ENCODE data around the gene USP11. TPM values are rescaled to one million over a fixed set of nuclear protein-coding genes. Genes with fewer than 3 reads are reported as not detected.

The USP11 gene
- total and polyA plus RNA-seq, 7 donors, result 4.9 to 37.7 (median 21.8) TPM

- 90 to 91% methylated on average over 5 of the region's 5 CpGs for WGBS, 2 donors
- no peaks in the 10 kb centered on the region for H3K27me3 ChIP-seq
- peak; percentile 26 for DNase-seq
Observed at GRCh38 chrX:47230136-47230868, 2.5 kb upstream of the USP11 start.

GRCh38 chrX:47231167-47231566, 1.6 kb upstream of the USP11 start:
- no peaks in the 10 kb centered on the region for H3K9me3 ChIP-seq
- H3K4me1 ChIP-seq, result peaks cover 0 to 6% (median 2%) of the 10 kb centered on the region in 4 donors
- H3K36me3 ChIP-seq, result peaks cover 7 to 33% (median 9%) of the 10 kb centered on the region in 4 donors
- DNase-seq, result peak; percentile 28
- WGBS, 2 donors, result 79 to 88% methylated on average over 2 of the region's 2 CpGs
- intact Hi-C loops (cut with DNase I), result loop anchor here (5.0 to 10.0 kb wide), 2 partner anchors 86 to 421 kb away; partner anchors contain the start of genes ELK1, NDUFB11 and RBM10
- H3K27ac ChIP-seq, result no peak overlapping the region
- H3K4me3 ChIP-seq, result no peak overlapping the region
- no peaks in the 10 kb centered on the region for H3K27me3 ChIP-seq
- TF ChIP-seq POLR2AphosphoS5 (IDR thresholded peaks at IDR 0.05) (no peak), EP300 (IDR thresholded peaks at IDR 0.05) (no peak), POLR2A (IDR thresholded peaks at IDR 0.05) (no peak), CTCF (IDR thresholded peaks at IDR 0.05) (no peak)

More at GRCh38 chrX:47230136-47230868, 2.5 kb upstream of the USP11 start:
- Histone ChIP-seq H3K9me3 (no peaks in the 10 kb centered on the region), H3K36me3 (peaks cover 7 to 41% (median 14%) of the 10 kb centered on the region in 4 donors), H3K27ac (no peak overlapping the region), H3K4me1 (peaks cover 0 to 6% (median 2%) of the 10 kb centered on the region in 4 donors), H3K4me3 (no peak overlapping the region)
- intact Hi-C loops (cut with DNase I), result loop anchor here (5.0 to 10.0 kb wide), 2 partner anchors 86 to 422 kb away; partner anchors contain the start of genes ELK1, NDUFB11 and RBM10
- TF ChIP-seq CTCF (IDR thresholded peaks at IDR 0.05) (no peak), POLR2AphosphoS5 (IDR thresholded peaks at IDR 0.05) (no peak), EP300 (IDR thresholded peaks at IDR 0.05) (no peak), POLR2A (IDR thresholded peaks at IDR 0.05) (no peak)

- Histone ChIP-seq H3K36me3 (peaks cover 0 to 21% (median under 1%) of the 10 kb centered on the region in 4 donors), H3K27me3 (no peaks in the 10 kb centered on the region), H3K4me1 (peaks cover 0 to 6% (median 2%) of the 10 kb centered on the region in 4 donors), H3K4me3 (peak overlapping the region; percentile 64 to 73 (median 68)), H3K9me3 (no peaks in the 10 kb centered on the region), H3K27ac (peak overlapping the region; percentile 93 to 97 (median 94))
- TF ChIP-seq EP300 (IDR thresholded peaks at IDR 0.05) (no peak), POLR2AphosphoS5 (IDR thresholded peaks at IDR 0.05) (no peak), POLR2A (IDR thresholded peaks at IDR 0.05) (no peak), CTCF (IDR thresholded peaks at IDR 0.05) (no peak)
- intact Hi-C loops (cut with DNase I), result loop anchor here (2.0 to 10.0 kb wide), 3 partner anchors 13 to 420 kb away; partner anchors contain the start of genes CDK16, ELK1, NDUFB11 and RBM10
- WGBS, 2 donors, result 58 to 67% methylated on average over 8 of the region's 8 CpGs
- DNase-seq, result no peak
Observed at GRCh38 chrX:47232197-47232802, 509 bp upstream of the USP11 start.

GRCh38 chrX:47233333-47234113, 714 bp downstream of the USP11 start:
- intact Hi-C loops (cut with DNase I), result loop anchor here (2.0 to 10.0 kb wide), 3 partner anchors 15 to 419 kb away; partner anchors contain the start of genes CDK16, ELK1, NDUFB11 and RBM10
- WGBS, 2 donors, result 1% methylated on average over 48 to 51 of the region's 51 CpGs

More at GRCh38 chrX:47233333-47234113, 714 bp downstream of the USP11 start:
- TF ChIP-seq CTCF (IDR thresholded peaks at IDR 0.05) (no peak), EP300 (IDR thresholded peaks at IDR 0.05) (peak in 1 of 4 donors; percentile 81), POLR2A (IDR thresholded peaks at IDR 0.05) (no peak), POLR2AphosphoS5 (IDR thresholded peaks at IDR 0.05) (peak in 3 of 4 donors; percentile 69 to 85 (median 70))
- H3K27ac ChIP-seq, result peak overlapping the region; percentile 93 to 97 (median 94)
- H3K27me3 ChIP-seq, result no peaks in the 10 kb centered on the region
- H3K36me3 ChIP-seq, result peaks cover 0 to 9% (median 0%) of the 10 kb centered on the region in 4 donors
- peak; percentile 98 for DNase-seq
- no peaks in the 10 kb centered on the region for H3K9me3 ChIP-seq
- peak overlapping the region; percentile 64 to 73 (median 68) for H3K4me3 ChIP-seq
- peaks cover 0 to 6% (median 2%) of the 10 kb centered on the region in 4 donors for H3K4me1 ChIP-seq

Measured in sigmoid colon (tissue), 7 donors.